ENCODE results near the gene DPP4. TPM values are rescaled to one million over a fixed set of nuclear protein-coding genes. Genes with fewer than 3 reads are reported as not detected.

Gene DPP4
- total and polyA plus RNA-seq, 2 of the 13 experiments (the other 11 are each of a cell fraction or from before 2014, with no cell fraction given), result 39.4 to 109 TPM

GRCh38 chr2:162073888-162074631, at the start of gene DPP4 (continued):
- peak; percentile 91 for TF ChIP-seq ARNT2 (CRISPR knock-in tag; IDR thresholded peaks at IDR 0.05; ENCODE audit: low read depth)
- peak; percentile 13; the same call in 1 of the 2 replicates for TF ChIP-seq MYPOP (CRISPR knock-in tag; IDR thresholded peaks at IDR 0.05)
- TF ChIP-seq ZNF367 (CRISPR knock-in tag; IDR thresholded peaks at IDR 0.05; ENCODE audit: borderline replicate concordance), result 0 out of 2 replicates have a peak, but pooled peaks have one; percentile 66
- TF ChIP-seq ZBTB40 (IDR thresholded peaks at IDR 0.05), result no peak
- peak; percentile 54; the same call in 1 of the 2 replicates for TF ChIP-seq ZBTB40 (CRISPR knock-in tag; IDR thresholded peaks at IDR 0.05)
- TF ChIP-seq ZGPAT (CRISPR knock-in tag; IDR thresholded peaks at IDR 0.05), result peak; percentile 28; the same call in 1 of the 2 replicates
- peak; percentile 68 for TF ChIP-seq FOXP4 (CRISPR knock-in tag; IDR thresholded peaks at IDR 0.05)
- TF ChIP-seq ZNF124 (CRISPR knock-in tag; IDR thresholded peaks at IDR 0.05), result no peak; the same call in 1 of the 2 replicates
- no peak for TF ChIP-seq KMT2B (CRISPR knock-in tag; IDR thresholded peaks at IDR 0.05)
- no peak for TF ChIP-seq THRA (CRISPR knock-in tag; IDR thresholded peaks at IDR 0.05; ENCODE audit: borderline replicate concordance)
